Activated CD8-positive, alpha-beta memory T cell treated with anti-CD3 and anti-CD28 coated beads for 1 hour (primary cell): Measurements from ENCODE around the gene PROK1.

ENCODE experiments used
- DNase-seq, 2 donors: peaks; one replicate each; pipeline ENCODE4 v3.0.0-alpha.2; 2020; ENCODE audit warnings: low read depth in 1 of 2; ENCODE audit errors: extremely low read depth in 1 of 2

Gene PROK1

GRCh38 chr1:110487726-110488125 is 36.8 kb downstream of the PROK1 start:
- no peak for DNase-seq

- DNase-seq = no peak
Measured at GRCh38 chr1:110488161-110488560, 37.2 kb downstream of the PROK1 start.

- DNase-seq = no peak
Measured at GRCh38 chr1:110488867-110489266, 37.9 kb downstream of the PROK1 start.

GRCh38 chr1:110489406-110489805 is 38.5 kb downstream of the PROK1 start:
- no peak for DNase-seq

- DNase-seq = no peak
Measured at GRCh38 chr1:110489973-110490542, 39.1 kb downstream of the PROK1 start.

GRCh38 chr1:110490791-110491451 is 40.0 kb downstream of the PROK1 start:
- no peak for DNase-seq

GRCh38 chr1:110492573-110492972 is 41.6 kb downstream of the PROK1 start:
- DNase-seq = no peak

- DNase-seq = no peak
Measured at GRCh38 chr1:110493059-110493699, 42.2 kb downstream of the PROK1 start.

- no peak for DNase-seq
Measured at GRCh38 chr1:110494036-110494435, 43.1 kb downstream of the PROK1 start.

GRCh38 chr1:110494522-110495406 is 43.8 kb downstream of the PROK1 start:
- no peak for DNase-seq

- DNase-seq = peak; percentile 51 to 61
Measured at GRCh38 chr1:110495926-110496600, 45.1 kb downstream of the PROK1 start.

GRCh38 chr1:110498270-110498669 is 47.3 kb downstream of the PROK1 start:
- no peak for DNase-seq

- no peak for DNase-seq
Measured at GRCh38 chr1:110501488-110502132, 50.7 kb downstream of the PROK1 start.

- no peak for DNase-seq
Measured at GRCh38 chr1:110502402-110503151, 51.6 kb downstream of the PROK1 start.

- no peak for DNase-seq
Measured at GRCh38 chr1:110503471-110503870, 52.5 kb downstream of the PROK1 start.

GRCh38 chr1:110504226-110504625 is 53.3 kb downstream of the PROK1 start:
- DNase-seq = no peak

GRCh38 chr1:110505596-110505995 is 54.6 kb downstream of the PROK1 start:
- DNase-seq = no peak

GRCh38 chr1:110506541-110506940 is 55.6 kb downstream of the PROK1 start:
- no peak for DNase-seq
